HG03442 (cell line): ENCODE measurements around the gene NACC2.
"Not testable (repeated sequence)": the region's sequence is repeated elsewhere in the genome, so short reads cannot be mapped to it uniquely, and the experiment has no call there.

Experiments
- ATAC-seq: cut with Tn5 transposase; IDR thresholded peaks from one replicate; pipeline ENCODE4 v1.9.1; 2021; ENCODE audit warnings: mild to moderate bottlenecking, moderate library complexity; ENCODE audit not compliant: unreplicated experiment

Gene NACC2

DNA sequence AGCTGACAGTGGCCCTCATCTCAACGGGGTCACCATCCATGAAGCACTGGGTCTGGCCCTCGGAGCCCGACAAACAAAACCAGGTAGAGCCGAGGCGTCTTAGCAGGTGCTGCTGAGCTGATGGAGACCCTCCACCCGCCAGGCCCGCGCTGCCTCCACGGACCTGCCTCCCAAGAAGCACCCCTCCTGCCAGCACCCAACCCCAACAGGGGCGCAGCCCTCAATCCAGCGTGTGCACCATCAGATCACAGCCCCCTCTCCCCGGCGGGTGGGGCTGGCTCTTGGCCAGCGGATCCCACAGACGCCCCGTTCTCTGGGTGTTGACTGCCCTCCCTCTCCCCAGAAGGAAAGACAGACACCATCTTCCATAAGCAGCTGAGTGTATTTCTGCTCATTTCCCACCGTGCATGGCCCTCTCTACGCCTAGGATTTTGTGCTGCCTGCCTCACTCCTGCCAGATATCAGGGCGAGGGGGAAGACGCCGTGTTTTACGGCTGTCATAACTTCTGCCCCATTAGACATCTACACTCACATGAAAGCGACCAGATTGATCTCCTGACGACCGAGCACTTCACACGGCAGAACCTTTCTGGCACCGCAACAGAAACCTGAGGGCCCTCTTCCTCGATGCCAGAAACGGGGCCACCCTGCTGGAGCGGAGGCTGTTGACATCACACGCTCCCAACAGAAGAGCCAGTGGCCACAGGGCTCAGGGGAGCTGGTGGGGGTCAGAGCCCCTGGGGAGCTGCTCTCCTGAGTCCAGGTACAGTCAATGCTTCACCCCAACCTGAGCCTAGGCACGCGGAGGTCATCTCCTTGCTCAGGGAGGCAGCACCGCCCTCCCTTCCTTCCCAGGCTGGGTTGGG lies 12.4 kb downstream of the NACC2 start:
- no peak for ATAC-seq

GRCh38 chr9:136081826-136082495 lies 13.1 kb downstream of the NACC2 start:
- ATAC-seq, result no peak

DNA sequence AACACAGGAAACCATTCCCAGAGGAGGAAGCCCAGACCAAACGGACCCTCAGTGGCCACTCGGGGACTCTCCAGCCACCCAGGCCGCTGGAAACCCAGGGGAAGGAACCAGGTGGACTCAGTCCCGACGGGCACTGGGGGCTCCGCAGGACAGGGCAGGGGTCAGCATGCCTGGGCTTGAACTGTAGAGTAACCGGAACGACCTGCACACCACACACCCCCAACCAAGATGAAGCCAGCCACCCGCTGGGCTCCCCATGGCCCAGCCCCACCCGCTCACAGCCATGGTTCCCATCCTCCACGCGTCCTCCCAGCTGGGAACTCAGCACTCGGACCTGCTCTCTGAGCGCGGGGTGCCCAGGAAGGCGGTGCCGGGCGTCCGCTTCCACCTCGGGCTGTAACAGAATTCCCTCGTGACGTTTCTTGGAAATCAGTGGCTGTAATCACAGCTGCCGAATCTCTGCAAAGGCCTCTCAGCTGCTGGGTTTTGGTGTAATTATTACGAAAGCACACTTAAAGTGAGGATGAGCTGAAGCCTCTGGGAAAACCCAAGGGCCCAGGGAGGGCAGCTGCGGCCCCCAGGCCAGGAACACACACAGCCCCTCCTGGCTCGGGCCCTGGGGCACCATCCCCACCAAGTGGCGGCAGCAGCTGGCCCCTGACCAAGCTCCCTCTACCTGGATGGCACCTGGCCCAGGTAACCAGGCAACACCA lies 13.8 kb downstream of the NACC2 start:
- no peak for ATAC-seq

DNA sequence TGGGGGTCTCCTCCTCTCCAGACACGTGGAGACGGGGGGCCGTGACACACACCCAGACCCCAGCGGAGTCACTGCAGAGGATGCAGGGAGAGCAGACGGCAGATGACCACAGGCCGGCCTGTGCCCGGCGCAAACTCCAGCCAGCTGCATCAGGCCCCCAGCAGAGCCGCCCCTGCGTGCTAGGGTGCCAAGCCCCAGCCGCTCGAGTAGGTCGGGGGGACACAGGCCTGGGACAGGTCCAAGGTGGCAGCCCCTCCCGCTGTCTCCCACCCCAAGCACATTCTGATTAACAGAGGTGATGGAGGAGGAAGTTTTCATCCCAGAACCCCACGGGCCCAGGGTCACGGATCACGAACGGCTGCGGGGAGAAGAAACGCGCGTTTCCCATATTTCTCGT lies 14.4 kb downstream of the NACC2 start:
- no peak for ATAC-seq

- ATAC-seq, result no peak
Observed at GRCh38 chr9:136079916-136080246, 15.2 kb downstream of the NACC2 start.

- ATAC-seq, result no peak
Observed at GRCh38 chr9:136079211-136079915, 15.7 kb downstream of the NACC2 start.

GRCh38 chr9:136078498-136079011 lies 16.5 kb downstream of the NACC2 start:
- ATAC-seq, result no peak

- no peak for ATAC-seq
Observed at GRCh38 chr9:136078024-136078423, 17.1 kb downstream of the NACC2 start.

- ATAC-seq, result no peak
Observed at GRCh38 chr9:136077491-136077890, 17.6 kb downstream of the NACC2 start.

GRCh38 chr9:136075881-136076678 lies 19.0 kb downstream of the NACC2 start:
- no peak for ATAC-seq

GRCh38 chr9:136075134-136075841 lies 19.8 kb downstream of the NACC2 start:
- ATAC-seq, result no peak

GRCh38 chr9:136074706-136075105 lies 20.4 kb downstream of the NACC2 start:
- ATAC-seq, result no peak

- ATAC-seq, result no peak
Observed at GRCh38 chr9:136062657-136063439, 32.2 kb downstream of the NACC2 start.

- not testable (repeated sequence) for ATAC-seq
Observed at GRCh38 chr9:136061916-136062315, 33.2 kb downstream of the NACC2 start.

DNA sequence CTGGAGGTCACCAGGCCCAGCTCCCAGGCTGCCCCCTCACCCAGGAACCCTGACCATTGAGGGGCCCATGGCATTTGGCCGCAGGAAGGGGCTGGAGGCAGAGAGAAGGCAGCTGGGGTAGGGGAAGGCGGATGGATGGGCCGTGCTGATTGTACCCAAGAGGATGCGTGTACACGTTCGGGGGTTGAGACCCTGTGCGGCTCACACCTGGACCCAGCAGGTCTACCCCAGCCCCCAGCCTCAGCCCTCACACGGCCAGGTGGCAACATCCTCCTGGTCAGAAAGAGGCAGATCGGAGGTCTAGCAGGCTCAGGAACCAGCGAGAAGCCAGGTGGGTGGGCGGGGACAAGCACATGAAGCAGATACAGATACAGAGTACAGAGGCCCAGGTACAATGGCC lies 33.7 kb downstream of the NACC2 start:
- ATAC-seq, result no peak

GRCh38 chr9:136060671-136061371 lies 34.3 kb downstream of the NACC2 start:
- no peak for ATAC-seq

GRCh38 chr9:136059851-136060670 lies 35.0 kb downstream of the NACC2 start:
- no peak for ATAC-seq
